OCI-LY3 (cell line): Measurements from ENCODE around the gene FBXO38.

Source experiments
- H2AFZ ChIP-seq: fragments of 200-600, 300-600 bp; shearing (Covaris generic); 2 replicates; pipeline ENCODE4 v1.6.0; 2014; ENCODE audit warnings: antibody characterized with exemption, low read depth, low read length
- H3K27ac ChIP-seq: fragments of 200-600, 300-600 bp; sonication (generic); 2 replicates; pipeline ENCODE4 v1.5.1; 2014; ENCODE audit warnings: mild to moderate bottlenecking, low read length, moderate library complexity, mixed read lengths
- H3K27me3 ChIP-seq: fragments of 200-600, 300-600 bp; sonication (generic); 2 replicates; pipeline ENCODE4 v1.6.1; 2014; ENCODE audit warnings: low read depth, low read length, mixed read lengths
- H3K36me3 ChIP-seq: fragments of 200-600, 300-600 bp; sonication (generic); replicated peaks from 2 replicates; pipeline ENCODE3; 2014; ENCODE audit warnings: low read depth, low read length, mixed read lengths
- H3K4me1 ChIP-seq: fragments of 300-600, 200-600 bp; sonication (generic); 2 replicates; pipeline ENCODE4 v1.6.1; 2014; ENCODE audit warnings: low read length, mixed read lengths
- H3K4me2 ChIP-seq: fragments of 200-600, 300-600 bp; sonication (generic); 2 replicates; pipeline ENCODE4 v1.6.1; 2014; ENCODE audit warnings: low read length, mixed read lengths
- H3K4me3 ChIP-seq: fragments of 300-600, 200-600 bp; sonication (generic); 2 replicates; pipeline ENCODE4 v1.5.1; 2014; ENCODE audit warnings: antibody characterized with exemption, mild to moderate bottlenecking, low read length, moderate library complexity
- H3K79me2 ChIP-seq: fragments of 300-600, 200-600 bp; shearing (Covaris generic); 2 replicates; pipeline ENCODE4 v1.6.1; 2014; ENCODE audit warnings: mild to moderate bottlenecking, low read length, mixed read lengths
- H3K9ac ChIP-seq: fragments of 300-600, 200-600 bp; shearing (Covaris generic); 2 replicates; pipeline ENCODE4 v1.6.0; 2014; ENCODE audit warnings: mild to moderate bottlenecking, low read length, moderate library complexity
- H3K9me3 ChIP-seq: fragments of 200-600, 300-600 bp; shearing (Covaris generic); 2 replicates; pipeline ENCODE4 v1.6.1; 2014; ENCODE audit warnings: low read length, mixed read lengths; ENCODE audit not compliant: insufficient read depth
- H4K20me1 ChIP-seq: fragments of 200-600, 300-600 bp; sonication (generic); 2 replicates; pipeline ENCODE4 v1.6.1; 2016; ENCODE audit warnings: low read length, mixed read lengths; ENCODE audit not compliant: insufficient read depth
- CTCF ChIP-seq: fragments of 200-600, 300-600 bp; sonication (generic); IDR thresholded peaks from 2 replicates; pipeline ENCODE4 v1.5.1; 2014; ENCODE audit warnings: antibody characterized with exemption, low read length, low read depth
- EZH2phosphoT487 ChIP-seq: fragments of 200-600 bp; shearing (Covaris generic); IDR thresholded peaks from 2 replicates; pipeline ENCODE4 v1.6.1; 2018; ENCODE audit warnings: antibody characterized with exemption, mixed run types, low read depth

Gene FBXO38

GRCh38 chr5:148383564-148384379, at the start of gene FBXO38:
FBXO38 (plus strand) TSS chr5:148383958; CDS start chr5:148394777, 10,819 bp downstream.
- peak within 1 kb of the TSS; percentile 85 for H3K9ac ChIP-seq
- peak within 1 kb of the TSS; percentile 98 for H2AFZ ChIP-seq
- H3K27me3 ChIP-seq, result no peaks in the 10 kb centered on the region
- peak within 1 kb of the TSS; percentile 83 for H3K4me3 ChIP-seq
- no peaks in the 10 kb centered on the region for H3K36me3 ChIP-seq
- peaks cover 3% of the 10 kb centered on the region; the same call in 1 of the 2 replicates for H3K9me3 ChIP-seq
- peak within 1 kb of the TSS; percentile 90 for H3K4me2 ChIP-seq
- peaks cover 41% of the 10 kb centered on the region for H3K79me2 ChIP-seq
- H3K4me1 ChIP-seq, result peaks cover 23% of the 10 kb centered on the region
- peak within 1 kb of the TSS; percentile 60 for H3K27ac ChIP-seq
- H4K20me1 ChIP-seq, result peaks cover 7% of the 10 kb centered on the region; the same call in 1 of the 2 replicates
- peak; percentile 26 for TF ChIP-seq CTCF
- no peak for TF ChIP-seq EZH2phosphoT487

GRCh38 chr5:148335259-148335658, 48.5 kb upstream of the FBXO38 start, which contains the start of gene SPINK9:
SPINK9 (plus strand) TSS chr5:148335559; CDS start chr5:148335614, 55 bp downstream.
- TF ChIP-seq CTCF, result no peak
- no peak for TF ChIP-seq EZH2phosphoT487
- peaks cover 8% of the 10 kb centered on the region for H3K4me1 ChIP-seq
- no peaks in the 10 kb centered on the region for H3K9me3 ChIP-seq
- no peaks in the 10 kb centered on the region for H3K27me3 ChIP-seq
- no peak within 1 kb of the TSS for H3K27ac ChIP-seq
- no peak within 1 kb of the TSS for H3K4me3 ChIP-seq
- H3K79me2 ChIP-seq, result no peaks in the 10 kb centered on the region
- no peak within 1 kb of the TSS for H3K4me2 ChIP-seq
- no peak within 1 kb of the TSS for H3K9ac ChIP-seq
- no peak within 1 kb of the TSS for H2AFZ ChIP-seq
- H4K20me1 ChIP-seq, result no peaks in the 10 kb centered on the region
- no peaks in the 10 kb centered on the region for H3K36me3 ChIP-seq

GRCh38 chr5:148336704-148337435, 46.9 kb upstream of the FBXO38 start:
- Histone ChIP-seq H4K20me1 (no peaks in the 10 kb centered on the region), H3K79me2 (no peaks in the 10 kb centered on the region), H3K36me3 (no peaks in the 10 kb centered on the region), H3K27ac (no peak overlapping the region), H3K4me3 (no peak overlapping the region), H2AFZ (no peak overlapping the region), H3K9ac (no peak overlapping the region), H3K4me1 (peaks cover 8% of the 10 kb centered on the region), H3K9me3 (no peaks in the 10 kb centered on the region), H3K4me2 (peak overlapping the region; percentile 2; the same call in 1 of the 2 replicates), H3K27me3 (no peaks in the 10 kb centered on the region)
- no peak for TF ChIP-seq EZH2phosphoT487
- TF ChIP-seq CTCF, result no peak
